Upper lobe of left lung (tissue), 4 donors: ENCODE results near the gene NFKBIB.
"Not testable (repeated sequence)": the region's sequence is repeated elsewhere in the genome, so short reads cannot be mapped to it uniquely, and the experiment has no call there.

ENCODE experiments used
- POLR2A ChIP-seq, 4 donors: fragments of 450-650 bp; IDR thresholded peaks; one replicate each; pipeline ENCODE4 v1.5.1; 2016 to 2017; ENCODE audit warnings: antibody characterized with exemption in 4 of 4, mild to moderate bottlenecking in 2 of 4
- POLR2AphosphoS5 ChIP-seq, 2 donors: sonication (generic); formaldehyde crosslinking; IDR thresholded peaks; one replicate each; pipeline ENCODE4 v1.5.1; 2017; ENCODE audit warnings: antibody characterized with exemption in 2 of 2
- TF ChIP-seq, protein P1 (sequence below), 6 experiments: fragments of 450-650 bp in 4 of 6; fragments of 200-600 bp in 2 of 6; sonication (generic) in 2 of 6; IDR thresholded peaks; one replicate each; pipeline ENCODE4 v1.5.1; 2016 to 2019; ENCODE audit warnings: antibody characterized with exemption in 6 of 6

DNA sequence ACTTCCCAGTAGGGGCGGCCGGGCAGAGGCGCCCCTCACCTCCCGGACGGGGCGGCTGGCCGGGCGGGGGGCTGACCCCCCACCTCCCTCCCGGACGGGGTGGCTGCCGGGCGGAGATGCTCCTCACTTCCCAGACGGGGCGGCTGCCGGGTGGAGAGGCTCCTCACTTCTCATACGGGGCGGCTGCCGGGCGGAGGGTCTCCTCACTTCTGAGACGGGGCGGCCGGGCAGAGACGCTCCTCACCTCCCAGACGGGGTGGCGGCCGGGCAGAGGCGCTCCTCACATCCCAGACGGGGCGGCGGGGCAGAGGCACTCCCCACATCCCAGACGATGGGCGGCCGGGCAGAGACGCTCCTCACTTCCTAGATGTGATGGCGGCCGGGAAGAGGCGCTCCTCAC lies 44.0 kb upstream of the NFKBIB start:
- not testable (repeated sequence) for TF ChIP-seq POLR2AphosphoS5, POLR2A (IDR thresholded peaks at IDR 0.05)
- TF ChIP-seq, protein P1, sequence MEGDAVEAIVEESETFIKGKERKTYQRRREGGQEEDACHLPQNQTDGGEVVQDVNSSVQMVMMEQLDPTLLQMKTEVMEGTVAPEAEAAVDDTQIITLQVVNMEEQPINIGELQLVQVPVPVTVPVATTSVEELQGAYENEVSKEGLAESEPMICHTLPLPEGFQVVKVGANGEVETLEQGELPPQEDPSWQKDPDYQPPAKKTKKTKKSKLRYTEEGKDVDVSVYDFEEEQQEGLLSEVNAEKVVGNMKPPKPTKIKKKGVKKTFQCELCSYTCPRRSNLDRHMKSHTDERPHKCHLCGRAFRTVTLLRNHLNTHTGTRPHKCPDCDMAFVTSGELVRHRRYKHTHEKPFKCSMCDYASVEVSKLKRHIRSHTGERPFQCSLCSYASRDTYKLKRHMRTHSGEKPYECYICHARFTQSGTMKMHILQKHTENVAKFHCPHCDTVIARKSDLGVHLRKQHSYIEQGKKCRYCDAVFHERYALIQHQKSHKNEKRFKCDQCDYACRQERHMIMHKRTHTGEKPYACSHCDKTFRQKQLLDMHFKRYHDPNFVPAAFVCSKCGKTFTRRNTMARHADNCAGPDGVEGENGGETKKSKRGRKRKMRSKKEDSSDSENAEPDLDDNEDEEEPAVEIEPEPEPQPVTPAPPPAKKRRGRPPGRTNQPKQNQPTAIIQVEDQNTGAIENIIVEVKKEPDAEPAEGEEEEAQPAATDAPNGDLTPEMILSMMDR (IDR thresholded peaks at IDR 0.05), result not testable (repeated sequence)
